Lower leg skin (tissue), 3 donors: Measurements from ENCODE around the gene KCNMA1.

Source experiments
- POLR2A ChIP-seq, 2 donors: fragments of 450-650 bp; IDR thresholded peaks; one replicate each; pipeline ENCODE4 v1.6.1; 2016 to 2017; ENCODE audit warnings: antibody characterized with exemption in 2 of 2, mild to moderate bottlenecking in 1 of 2, moderate library complexity in 1 of 2
- TF ChIP-seq, protein P1 (sequence below), 3 donors: fragments of 450-650 bp; IDR thresholded peaks; one replicate each; pipeline ENCODE4 v1.5.1; 2016; ENCODE audit warnings: antibody characterized with exemption in 3 of 3, mild to moderate bottlenecking in 3 of 3, moderate library complexity in 2 of 3

DNA sequence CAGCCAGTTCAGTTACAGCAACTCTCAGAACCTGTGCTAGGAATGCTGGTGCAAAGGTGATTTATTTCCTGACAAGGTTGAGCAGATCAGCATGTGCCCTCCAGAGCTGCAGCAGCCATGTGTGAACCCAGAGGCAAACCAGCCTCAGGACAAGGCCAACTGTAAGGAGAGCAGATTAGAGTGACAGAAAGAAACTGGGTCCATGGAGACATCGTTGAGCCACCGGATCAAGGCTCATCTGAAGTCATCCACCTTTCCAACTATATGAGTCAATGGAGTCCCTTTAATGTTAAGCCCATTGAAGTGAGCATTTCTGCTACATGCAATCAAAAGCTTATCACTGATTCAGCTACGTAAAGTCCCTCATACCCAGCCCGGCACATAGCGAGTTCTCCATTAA is 26.4 kb downstream of the KCNMA1 start:
- TF ChIP-seq, protein P1, sequence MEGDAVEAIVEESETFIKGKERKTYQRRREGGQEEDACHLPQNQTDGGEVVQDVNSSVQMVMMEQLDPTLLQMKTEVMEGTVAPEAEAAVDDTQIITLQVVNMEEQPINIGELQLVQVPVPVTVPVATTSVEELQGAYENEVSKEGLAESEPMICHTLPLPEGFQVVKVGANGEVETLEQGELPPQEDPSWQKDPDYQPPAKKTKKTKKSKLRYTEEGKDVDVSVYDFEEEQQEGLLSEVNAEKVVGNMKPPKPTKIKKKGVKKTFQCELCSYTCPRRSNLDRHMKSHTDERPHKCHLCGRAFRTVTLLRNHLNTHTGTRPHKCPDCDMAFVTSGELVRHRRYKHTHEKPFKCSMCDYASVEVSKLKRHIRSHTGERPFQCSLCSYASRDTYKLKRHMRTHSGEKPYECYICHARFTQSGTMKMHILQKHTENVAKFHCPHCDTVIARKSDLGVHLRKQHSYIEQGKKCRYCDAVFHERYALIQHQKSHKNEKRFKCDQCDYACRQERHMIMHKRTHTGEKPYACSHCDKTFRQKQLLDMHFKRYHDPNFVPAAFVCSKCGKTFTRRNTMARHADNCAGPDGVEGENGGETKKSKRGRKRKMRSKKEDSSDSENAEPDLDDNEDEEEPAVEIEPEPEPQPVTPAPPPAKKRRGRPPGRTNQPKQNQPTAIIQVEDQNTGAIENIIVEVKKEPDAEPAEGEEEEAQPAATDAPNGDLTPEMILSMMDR (IDR thresholded peaks at IDR 0.05) = no peak
- TF ChIP-seq POLR2A (IDR thresholded peaks at IDR 0.05) = no peak
